Measurements from ENCODE around the gene CBFA2T3. TPM values are rescaled to one million over a fixed set of nuclear protein-coding genes. Genes with fewer than 3 reads are reported as not detected.

Gene CBFA2T3
- total RNA-seq, 6 experiments from 2014 or later, result not detected

DNA sequence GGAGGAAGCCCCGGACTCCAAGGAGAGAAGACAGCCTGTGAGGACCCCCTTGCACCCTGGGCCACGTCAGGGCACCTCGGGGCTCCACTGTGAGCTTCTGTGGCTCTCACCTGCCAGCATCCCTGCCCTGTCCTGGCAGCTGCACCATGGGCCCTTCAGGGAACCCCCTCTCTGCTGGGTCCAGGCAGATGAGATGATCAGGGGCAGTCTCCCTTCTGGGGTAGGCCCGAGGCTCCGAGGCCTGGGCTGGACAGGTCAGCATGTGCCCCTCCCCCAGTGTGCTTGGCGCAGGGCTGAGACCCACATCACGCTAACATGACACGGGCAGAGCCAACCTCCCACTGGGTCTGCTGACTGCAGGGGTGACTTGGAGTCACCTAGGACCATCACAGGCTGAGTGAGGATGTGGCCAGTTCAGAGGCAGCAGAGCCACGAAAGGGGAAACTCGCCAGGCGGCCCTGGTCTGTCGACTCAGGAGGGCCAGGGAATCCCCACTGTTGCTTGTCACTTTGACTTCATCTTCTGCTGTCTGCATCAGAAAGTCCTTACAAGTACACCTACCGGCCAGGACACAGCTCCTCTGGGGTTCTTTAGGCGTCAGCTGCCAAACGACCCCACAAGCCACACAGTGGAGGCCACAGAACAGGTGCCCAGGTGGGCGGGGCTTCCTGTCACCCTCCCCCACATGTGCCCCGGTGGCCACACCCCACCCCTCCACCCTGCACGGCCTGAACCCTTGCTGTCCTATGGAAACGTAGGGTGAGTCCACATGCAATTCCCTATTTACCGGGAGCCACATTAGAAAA, 122.5 kb downstream of the CBFA2T3 start:
- H3K4me1 Mint-ChIP-seq (ENCODE audit: low read depth), result peaks cover 21% of the 10 kb centered on the region
- no peak overlapping the region for H3K27ac Mint-ChIP-seq
- TF ChIP-seq, protein P1, sequence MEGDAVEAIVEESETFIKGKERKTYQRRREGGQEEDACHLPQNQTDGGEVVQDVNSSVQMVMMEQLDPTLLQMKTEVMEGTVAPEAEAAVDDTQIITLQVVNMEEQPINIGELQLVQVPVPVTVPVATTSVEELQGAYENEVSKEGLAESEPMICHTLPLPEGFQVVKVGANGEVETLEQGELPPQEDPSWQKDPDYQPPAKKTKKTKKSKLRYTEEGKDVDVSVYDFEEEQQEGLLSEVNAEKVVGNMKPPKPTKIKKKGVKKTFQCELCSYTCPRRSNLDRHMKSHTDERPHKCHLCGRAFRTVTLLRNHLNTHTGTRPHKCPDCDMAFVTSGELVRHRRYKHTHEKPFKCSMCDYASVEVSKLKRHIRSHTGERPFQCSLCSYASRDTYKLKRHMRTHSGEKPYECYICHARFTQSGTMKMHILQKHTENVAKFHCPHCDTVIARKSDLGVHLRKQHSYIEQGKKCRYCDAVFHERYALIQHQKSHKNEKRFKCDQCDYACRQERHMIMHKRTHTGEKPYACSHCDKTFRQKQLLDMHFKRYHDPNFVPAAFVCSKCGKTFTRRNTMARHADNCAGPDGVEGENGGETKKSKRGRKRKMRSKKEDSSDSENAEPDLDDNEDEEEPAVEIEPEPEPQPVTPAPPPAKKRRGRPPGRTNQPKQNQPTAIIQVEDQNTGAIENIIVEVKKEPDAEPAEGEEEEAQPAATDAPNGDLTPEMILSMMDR (IDR thresholded peaks at IDR 0.05), result no peak
- no peak for DNase-seq
- no peaks in the 10 kb centered on the region for H3K9me3 Mint-ChIP-seq
- no peak overlapping the region for H3K4me3 Mint-ChIP-seq
- peaks cover 7% of the 10 kb centered on the region for H3K36me3 Mint-ChIP-seq (ENCODE audit: low read depth)
- H3K27me3 Mint-ChIP-seq (ENCODE audit: insufficient read depth), result peaks cover 3% of the 10 kb centered on the region

DNA sequence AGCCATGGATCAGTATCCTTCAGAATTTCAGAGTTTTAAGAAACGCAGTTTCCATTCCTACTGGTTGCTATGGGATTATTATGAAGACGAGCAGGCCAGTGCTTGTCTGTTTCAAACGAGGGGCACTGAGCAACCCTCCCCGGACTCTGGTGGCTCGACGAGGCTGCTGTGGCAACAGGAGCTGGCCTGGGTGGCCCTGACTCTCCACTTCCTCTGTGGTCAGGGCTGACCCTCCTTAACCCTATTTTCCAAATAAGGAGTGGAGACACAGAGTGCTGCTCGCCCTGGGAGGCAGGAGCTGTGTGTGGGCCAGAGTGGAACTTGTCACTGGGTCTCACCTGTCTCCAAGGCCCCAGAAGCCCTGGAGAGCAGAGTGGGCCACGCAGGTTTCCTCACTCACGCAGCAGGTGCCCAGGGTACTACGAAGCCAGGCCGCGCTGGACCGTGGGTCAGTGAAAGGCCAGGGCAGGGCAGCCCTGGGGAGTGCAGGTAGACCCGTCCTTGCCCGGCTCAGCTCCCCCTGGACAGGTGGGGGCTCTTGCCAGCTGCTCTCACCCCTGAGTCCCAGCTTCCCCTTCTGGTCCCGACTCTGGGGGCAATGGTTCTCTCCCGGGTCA, 123.6 kb downstream of the CBFA2T3 start:
- TF ChIP-seq, protein P1 (IDR thresholded peaks at IDR 0.05), result no peak
- no peak for DNase-seq
- peaks cover 18% of the 10 kb centered on the region for H3K4me1 Mint-ChIP-seq (ENCODE audit: low read depth)
- peaks cover 7% of the 10 kb centered on the region for H3K36me3 Mint-ChIP-seq (ENCODE audit: low read depth)
- peaks cover 3% of the 10 kb centered on the region for H3K27me3 Mint-ChIP-seq (ENCODE audit: insufficient read depth)
- no peak overlapping the region for H3K4me3 Mint-ChIP-seq
- no peaks in the 10 kb centered on the region for H3K9me3 Mint-ChIP-seq
- no peak overlapping the region for H3K27ac Mint-ChIP-seq

DNA sequence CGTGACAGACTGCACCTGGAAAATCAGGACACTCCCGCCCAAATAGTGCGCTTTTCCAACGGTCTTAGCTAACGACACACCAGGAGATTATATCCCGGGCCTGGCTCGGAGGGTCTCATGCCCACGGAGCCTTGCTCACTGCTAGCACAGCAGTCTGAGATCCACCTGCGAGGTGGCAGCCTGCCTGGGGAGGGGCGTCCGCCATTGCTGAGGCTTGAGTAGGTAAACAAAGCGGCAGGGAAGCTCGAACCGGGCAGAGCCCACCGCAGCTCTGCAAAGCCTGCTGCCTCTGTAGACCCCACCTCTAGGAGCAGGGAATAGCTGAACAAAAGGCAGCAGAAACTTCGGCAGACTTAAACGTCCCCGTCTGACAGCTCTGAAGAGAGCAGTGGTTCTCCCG, 125.4 kb downstream of the CBFA2T3 start:
- Mint-ChIP-seq H3K27me3 (ENCODE audit: insufficient read depth) (no peaks in the 10 kb centered on the region; the same call in 1 of the 2 replicates), H3K9me3 (no peaks in the 10 kb centered on the region), H3K27ac (no peak overlapping the region), H3K4me1 (ENCODE audit: low read depth) (peaks cover 11% of the 10 kb centered on the region), H3K4me3 (no peak overlapping the region), H3K36me3 (ENCODE audit: low read depth) (no peaks in the 10 kb centered on the region)
- TF ChIP-seq, protein P1 (IDR thresholded peaks at IDR 0.05), result no peak
- no peak for DNase-seq

DNA sequence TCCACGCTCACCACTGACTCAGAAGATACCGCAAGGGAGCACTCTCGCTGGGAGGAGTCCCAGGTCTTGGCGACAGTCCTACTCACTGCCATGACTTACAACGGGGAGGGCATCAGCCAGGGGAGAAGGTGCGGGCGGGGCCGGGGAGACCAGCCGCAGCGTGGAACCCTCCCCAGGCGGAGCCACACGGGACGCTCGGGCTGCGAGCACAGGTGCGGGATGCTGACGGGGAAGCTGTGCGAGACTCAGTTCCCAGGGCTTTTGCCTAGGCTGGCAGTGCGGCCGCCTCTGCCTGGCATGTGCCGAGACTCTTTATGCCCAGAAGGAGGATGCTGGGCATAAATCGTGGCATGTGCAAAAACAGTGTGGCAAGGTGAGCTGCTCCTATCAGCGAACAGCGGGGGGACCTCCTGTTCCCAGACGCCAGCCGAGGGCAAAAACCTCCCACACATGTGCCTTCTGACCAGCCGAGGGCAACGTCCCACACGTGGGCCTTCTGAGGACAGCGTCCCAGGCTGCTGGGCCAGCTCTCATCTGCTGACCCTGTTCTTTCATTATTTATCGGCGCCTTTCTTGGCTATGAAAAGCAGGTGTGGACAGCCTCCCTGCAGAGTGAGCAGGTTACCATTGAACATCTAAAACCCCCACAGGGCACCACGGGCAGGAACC, 126.3 kb downstream of the CBFA2T3 start:
- DNase-seq, result no peak
- no peaks in the 10 kb centered on the region; the same call in 1 of the 2 replicates for H3K27me3 Mint-ChIP-seq (ENCODE audit: insufficient read depth)
- peaks cover 9% of the 10 kb centered on the region for H3K4me1 Mint-ChIP-seq (ENCODE audit: low read depth)
- H3K27ac Mint-ChIP-seq, result no peak overlapping the region
- H3K9me3 Mint-ChIP-seq, result no peaks in the 10 kb centered on the region
- TF ChIP-seq, protein P1 (IDR thresholded peaks at IDR 0.05), result no peak
- no peak overlapping the region for H3K4me3 Mint-ChIP-seq
- no peaks in the 10 kb centered on the region for H3K36me3 Mint-ChIP-seq (ENCODE audit: low read depth)

DNA sequence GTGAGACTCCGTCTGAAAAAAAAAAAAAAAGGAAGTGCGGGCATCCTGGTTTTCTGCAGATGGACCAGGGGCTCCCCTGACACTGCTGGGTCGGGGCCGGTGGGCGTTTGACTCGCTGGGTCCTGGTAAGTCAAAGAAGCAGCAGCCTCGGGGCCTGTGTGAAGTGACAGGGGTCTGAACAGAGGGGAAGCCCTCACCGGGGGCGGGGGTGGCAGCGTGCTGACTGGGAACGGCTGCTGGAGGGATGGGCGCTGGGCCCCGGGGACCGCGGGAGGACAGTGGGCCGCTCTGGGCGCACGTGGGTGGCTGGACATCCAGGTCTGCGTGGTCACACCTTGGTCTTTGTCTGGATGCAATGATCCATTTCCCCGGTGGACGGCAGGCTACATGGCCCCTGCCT, 128.4 kb downstream of the CBFA2T3 start:
- Mint-ChIP-seq H3K27ac (no peak overlapping the region), H3K36me3 (ENCODE audit: low read depth) (no peaks in the 10 kb centered on the region), H3K4me3 (no peak overlapping the region), H3K4me1 (ENCODE audit: low read depth) (no peaks in the 10 kb centered on the region), H3K9me3 (no peaks in the 10 kb centered on the region), H3K27me3 (ENCODE audit: insufficient read depth) (no peaks in the 10 kb centered on the region; the same call in 1 of the 2 replicates)
- DNase-seq, result no peak
- TF ChIP-seq, protein P1 (IDR thresholded peaks at IDR 0.05), result no peak
